Midbrain (tissue), 1 donor: Measurements from ENCODE around the gene PCGF2.
"Not testable (repeated sequence)": the region's sequence is repeated elsewhere in the genome, so short reads cannot be mapped to it uniquely, and the experiment has no call there.

ENCODE experiments used
- DNase-seq: peaks from one replicate; lab custom pipeline; 2025; lab: John Stamatoyannopoulos, UW

Gene PCGF2

DNA sequence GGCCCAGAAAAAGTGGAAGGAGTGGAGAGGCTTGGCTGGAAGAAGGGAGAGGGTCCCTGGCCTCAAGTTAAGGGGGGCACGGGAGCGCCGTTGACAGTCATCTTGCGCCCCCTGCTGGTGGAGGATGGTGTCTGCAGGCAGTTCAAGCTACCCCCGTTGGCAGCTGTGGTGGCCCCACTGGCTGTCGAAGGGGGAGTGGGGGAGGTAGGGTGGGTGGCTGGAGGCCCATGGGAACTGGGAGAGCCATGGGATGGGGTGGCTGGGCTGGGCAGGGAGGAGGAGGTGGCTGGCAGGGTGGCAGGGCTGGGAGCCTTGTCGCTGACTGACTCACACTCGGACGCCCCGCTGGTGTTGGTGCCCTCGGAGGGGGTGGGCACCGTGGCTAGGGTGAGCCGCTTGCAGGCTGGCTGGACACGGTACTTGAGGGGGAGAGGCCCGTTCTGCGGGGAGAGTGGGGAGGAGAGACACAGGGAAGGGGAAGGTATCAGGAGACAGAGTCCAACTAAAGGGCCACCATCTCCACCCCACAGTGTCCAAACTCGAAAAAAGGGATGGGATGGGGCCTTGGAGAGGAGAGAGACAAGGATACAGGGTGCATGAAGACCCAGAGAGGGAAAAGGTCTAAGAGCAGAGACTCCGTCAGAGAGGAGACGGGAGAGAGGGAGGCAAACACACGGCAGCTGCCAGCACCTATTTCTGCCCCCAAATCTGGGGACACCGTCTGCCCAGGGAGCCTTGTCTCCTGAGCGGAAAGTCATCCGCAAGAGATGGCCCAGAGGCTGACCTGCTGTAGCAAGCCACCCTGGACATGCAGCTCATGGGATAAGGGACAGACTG, 12.8 kb downstream of the PCGF2 start:
- DNase-seq, result peak; percentile 54

DNA sequence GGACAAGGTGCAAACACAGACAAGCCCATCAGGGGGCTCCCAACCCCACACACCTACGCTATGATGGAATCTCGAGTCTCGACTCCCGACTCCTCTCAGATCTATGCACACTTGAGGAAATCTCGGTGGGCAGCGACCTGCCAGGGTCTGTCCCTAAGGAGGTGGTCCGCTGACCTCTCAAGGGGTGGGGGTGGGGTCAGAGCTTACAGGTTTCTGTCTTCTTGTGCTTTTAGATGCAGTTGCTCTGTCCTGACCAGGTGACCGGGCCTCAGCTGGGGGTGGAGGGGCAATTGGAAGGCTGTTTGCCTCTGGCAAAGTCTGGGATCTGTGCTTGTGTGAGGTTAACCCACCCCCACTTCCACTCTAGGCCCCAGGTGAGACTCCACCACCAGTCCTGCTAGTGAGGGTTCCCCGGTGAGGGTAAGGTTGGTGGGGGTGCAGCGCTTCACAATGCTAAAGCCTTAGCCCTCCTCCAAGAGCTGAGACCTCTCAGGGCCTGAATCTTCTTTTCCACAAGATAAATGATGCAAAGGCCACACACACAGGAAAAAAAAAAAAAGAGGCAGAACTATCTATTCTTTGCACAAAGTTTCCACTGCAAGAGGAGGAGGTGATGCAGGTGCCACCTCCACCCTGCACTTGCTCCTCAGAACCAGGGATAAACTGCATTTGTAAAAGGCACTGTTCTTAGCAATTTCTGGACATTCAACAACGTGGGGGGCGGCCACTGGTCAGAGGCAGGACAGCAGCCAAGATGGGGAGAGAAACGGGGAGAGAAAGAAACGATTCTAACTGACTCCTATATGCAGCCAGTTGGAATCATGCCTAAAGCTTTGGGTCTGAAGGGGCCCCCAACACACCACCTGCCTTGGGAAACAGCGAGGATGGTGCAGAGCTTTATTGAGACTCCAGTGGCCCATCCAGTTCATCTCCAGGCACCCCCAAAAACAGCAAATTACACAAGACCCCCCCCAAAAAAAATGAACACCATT, 13.9 kb downstream of the PCGF2 start:
- no peak for DNase-seq

DNA sequence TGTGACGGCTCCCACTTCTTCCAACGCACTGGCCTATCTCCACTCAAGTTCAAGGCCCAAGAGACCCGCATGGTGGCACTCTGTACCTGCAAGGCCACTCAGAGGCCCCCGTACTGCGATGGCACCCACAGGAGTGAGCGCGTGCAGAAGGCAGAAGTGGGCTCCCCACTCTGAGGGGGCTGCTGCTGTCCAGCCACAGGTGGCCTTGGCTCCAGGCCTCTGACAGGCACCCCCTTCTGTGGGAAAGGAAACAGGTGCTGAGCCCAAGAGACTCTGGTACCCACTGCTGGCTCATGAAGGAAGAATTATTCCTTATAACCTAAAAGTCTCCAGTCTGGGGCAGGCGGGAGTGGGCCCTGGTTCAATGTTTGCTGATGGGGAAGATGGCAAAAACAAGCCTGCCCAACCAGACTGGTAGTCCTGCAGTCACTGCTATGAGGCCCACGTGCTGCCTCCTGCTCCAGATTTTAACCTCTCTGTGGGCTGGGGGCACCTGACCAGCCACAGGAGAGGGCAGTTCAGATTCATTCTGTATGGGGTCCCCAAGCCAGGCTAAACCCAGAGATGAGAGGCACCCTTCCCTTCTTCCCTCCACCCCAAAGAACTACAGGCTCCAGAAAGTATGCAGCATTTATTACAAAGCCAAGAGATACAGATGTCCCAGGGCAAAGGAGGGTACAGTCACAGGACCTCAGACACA, 14.7 kb downstream of the PCGF2 start:
- DNase-seq, result no peak

DNA sequence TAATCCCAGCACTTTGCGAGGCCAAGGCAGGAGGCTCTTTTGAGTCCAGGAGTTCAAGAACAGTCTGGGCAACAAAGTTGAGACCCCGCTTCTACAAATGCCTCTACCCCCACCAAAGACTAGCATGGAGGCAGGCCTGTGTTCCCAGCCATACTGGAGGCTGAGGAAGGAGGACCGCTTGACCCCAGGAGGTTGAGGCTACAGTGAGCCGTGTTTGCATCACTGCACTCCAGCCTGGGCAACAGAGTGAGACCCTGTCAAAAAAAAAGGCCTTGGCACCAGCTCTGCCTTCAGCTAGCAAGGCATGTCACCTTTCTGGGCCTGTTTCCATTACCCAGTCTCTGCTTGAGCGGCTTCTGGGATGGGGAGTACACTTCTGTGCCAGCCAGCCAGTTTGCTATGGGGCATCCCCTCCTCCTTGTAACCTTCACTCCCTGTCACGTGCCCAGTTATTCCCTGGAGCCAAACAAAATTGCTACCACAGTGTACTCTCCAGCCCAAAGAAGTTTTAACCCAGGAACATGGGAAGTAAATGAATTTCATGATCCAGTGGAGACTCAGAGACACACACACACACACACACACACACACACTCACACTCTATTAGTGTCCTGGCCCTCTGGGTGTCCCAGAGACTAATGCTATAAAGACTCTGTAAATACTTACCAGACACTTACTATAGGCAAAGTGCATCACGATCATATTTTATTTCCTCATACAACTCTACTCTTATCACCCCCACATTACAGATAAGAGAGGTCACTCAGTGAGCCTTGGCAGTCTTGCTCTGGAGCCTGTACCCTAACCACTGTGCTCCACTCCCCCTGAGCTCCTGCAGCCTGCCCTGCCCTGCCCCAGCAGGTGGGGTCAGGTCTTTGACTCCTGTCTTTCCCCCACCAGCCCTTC, 15.5 kb downstream of the PCGF2 start:
- DNase-seq, result no peak

DNA sequence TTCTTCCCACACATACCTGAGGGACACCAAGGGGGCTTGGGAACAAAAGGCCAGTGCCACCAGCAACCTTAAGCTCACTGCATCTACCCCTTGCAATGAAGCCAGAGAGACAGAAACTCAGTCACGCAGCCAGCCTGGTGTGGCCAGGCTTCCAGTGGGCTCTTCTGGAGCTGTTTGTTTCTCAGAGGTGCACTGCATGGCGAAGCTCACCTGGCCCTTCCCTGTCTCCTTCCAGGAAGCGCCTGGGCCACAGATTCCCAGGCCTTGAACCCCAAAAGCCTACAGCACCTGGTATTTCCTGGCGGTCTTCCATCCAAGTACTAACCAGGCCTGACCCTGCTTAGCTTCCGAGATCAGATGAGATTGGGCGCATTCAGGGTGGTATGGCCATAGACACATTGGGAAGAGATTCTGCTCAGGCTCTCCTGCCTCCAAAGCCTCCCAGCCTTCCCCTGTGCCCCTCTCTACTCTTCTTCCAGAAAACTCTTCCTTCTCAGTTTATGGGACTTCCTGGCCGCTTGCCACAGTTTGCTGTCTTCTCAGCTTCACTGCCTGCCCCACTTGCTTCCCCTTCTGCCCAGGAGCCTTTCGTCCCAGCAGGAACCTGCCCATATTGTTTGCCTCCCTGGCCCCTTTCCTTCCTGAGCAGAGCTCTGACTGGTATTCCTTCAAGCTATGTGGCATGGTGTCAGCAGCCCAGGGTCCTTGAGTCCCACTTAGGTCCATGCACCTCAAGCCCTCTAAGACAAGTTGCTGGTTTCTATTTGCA, 16.4 kb downstream of the PCGF2 start:
- no peak for DNase-seq

DNA sequence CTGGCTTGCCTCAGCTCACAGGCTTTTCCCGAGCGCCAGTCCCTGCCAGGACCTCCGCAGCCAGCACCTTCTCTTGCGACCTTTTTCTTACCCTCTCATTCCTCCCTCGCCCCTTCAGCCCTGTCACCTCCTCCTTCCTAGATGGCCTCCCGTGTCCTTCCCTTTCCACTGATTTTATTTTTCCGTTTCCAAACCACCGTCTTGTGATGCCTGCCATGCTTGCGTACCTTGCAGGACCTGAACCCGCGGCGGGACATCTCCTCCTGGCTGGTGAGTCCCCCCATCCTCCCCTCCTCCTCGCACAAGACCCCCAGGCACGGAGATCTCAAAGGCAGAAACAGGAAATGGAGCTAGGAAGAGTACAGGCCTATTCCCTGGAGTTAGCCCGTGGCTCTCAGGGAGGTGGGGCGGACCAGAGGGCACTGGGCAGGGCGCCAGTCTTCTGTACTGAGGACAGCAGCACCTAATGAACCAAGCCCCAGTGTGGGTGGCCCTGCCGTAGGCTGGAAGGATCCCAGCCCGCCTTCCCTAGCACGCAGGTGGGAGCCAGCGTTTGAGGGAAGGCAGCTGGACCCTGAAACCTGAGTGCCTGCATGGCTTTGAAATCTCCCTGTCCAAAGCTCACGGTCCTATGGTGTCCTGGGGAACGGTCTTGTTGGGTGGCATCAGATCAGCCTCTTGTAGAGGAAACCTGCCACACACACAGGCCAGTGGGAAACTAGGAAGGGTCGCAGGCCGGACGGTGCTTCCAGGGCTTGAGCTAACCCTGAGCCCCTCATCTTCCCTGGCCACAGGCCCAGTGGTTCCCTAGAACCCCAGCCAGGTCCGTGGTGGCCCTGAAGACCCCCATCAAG, 17.4 kb downstream of the PCGF2 start:
- DNase-seq, result no peak

DNA sequence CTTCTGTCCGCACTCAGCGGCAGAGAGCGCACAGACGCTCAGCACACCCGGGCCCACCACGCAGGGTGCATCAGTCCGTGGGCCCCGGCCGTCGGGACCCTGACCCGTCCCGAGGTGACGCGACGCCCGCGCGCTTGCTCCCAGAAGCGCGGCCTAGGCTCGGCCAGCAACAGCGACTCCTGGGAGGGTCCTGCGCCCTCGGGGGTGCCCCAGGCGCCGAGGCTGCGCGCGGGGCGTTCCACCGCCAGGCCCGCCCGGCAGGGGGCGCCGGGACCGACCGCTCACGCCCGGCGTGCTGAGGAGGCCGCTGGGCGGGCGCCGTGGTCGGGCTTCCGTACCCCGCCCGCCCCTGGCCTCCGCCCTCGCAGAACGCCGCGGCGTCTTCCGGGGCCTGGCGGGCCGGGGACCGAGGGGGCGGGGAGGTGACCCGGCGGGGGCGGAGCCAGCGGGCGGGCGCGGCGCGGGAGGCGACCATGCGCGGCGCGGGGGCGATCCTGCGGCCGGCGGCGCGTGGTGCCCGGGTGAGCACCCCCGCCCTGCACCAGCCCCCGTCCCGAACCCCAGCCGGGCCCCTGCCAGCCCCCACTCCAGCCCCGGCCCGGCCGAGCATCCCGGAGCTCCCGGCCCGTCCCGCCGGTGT, 18.1 kb downstream of the PCGF2 start, which contains the start of gene CISD3:
Gene CISD3 (plus strand): TSS at position 456 of the 640 bp plus-strand sequence. CDS start 18 bp downstream, at position 474.
- DNase-seq, result peak; percentile 82

DNA sequence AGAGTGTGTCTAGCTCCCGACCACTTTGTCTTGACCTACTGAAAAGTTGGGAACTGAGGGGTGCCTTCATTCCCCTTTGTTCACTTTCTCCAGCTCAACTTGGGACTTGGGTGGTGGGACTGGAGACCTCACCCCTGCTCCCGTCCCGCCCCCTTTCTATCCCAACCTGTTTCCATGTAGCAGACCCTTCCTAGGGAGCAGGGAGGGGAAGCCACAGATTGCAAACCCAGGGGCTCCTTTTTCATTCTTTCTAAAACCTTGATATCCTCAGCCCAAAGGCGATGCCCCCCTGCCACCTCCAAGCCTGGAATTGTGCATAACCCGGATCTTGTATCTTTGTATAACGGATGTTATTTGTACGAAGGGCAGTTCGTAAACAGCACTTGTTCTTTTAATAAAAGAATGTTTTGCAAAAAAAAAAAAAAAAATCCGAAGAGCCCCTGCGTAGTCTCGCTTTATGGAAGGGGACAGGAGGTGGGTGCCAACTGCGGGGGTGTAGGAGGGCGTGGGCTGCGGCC, 18.7 kb downstream of the PCGF2 start:
- no peak for DNase-seq

DNA sequence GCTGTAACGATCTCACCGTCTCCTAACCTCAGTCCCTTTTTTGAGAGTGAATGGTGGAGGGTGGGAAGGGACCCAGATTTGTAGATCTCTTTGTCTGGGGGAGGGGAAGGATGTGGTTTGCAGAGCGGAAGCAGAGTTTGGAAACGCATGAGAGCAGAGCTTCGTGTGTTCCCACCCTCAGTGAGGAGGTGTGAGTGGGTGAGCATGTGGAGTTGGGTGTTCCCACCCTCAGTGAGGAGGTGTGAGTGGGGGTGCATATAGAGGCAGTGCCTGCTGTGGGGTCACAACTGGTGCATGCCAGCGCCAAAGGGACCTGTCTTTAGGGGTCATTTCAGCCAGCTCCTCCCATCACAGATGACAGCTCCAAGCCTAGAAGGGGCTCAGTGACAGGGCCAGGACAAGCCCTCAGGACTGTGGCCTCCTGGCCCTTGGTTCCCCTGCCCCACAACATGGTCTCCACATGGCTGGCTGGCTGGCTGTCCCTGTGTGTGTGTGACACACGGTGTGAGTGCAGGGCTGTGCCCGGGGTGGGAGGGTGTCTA, 19.8 kb downstream of the PCGF2 start:
- DNase-seq, result no peak

DNA sequence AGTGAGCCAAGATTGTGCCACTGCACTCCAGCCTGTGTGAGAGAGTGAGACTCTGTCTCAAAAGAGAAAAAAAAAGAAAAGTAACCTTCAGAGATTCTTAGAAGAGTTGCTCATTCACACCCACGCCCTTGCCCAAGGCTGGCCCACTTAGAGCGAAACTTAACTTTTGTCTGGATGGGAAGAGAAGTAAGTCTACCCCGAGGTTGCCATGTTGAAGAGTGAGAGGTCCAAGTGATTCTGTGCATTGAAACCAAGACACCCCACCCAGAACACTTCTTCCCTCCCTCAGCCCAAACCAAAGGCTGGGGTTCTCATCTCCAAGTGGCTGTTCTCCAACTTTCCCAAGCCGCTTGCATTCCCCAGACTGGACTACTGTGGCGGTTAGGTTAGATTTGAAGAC, 20.4 kb downstream of the PCGF2 start:
- DNase-seq, result no peak

DNA sequence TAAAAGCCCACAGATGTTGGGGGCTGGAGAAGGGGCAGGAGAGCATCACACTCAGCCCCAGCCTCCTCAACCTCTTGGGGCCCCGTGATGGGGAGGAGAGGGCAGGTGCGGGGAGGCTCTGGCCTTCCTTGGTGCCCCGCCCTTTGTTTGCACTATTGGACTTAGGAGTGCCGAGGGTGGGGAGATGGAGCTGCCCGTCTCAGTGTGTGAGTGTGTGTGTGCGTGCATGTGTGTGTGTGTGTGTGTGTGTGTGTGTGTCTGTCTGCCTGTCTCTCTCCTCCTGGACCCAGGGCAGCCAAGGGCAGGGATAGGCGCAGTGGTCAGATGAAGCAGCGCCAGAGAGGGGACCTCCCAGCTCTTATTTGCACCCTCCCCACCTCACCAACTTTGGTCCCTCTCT, 22.0 kb downstream of the PCGF2 start:
- DNase-seq, result not testable (repeated sequence)

DNA sequence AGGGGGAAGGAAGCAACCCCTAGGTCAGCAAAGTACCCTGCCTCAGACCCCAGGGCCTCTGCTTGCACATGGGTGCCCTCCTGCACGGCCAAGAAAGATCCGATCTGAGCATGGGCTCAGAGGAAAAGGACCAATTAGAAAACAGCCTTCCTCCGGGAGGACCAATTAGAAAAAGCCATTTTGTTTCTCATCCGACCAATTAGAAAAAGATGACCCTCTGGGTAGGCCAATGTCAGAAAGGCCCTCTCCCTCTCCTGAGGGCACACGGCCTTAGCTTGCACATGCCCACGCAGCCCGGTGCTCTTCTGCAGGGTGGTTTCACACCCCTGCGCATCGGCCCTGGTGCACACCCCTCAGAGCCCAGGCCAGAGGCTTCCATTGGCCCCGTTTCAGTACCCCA, 23.1 kb downstream of the PCGF2 start:
- DNase-seq, result peak; percentile 68

DNA sequence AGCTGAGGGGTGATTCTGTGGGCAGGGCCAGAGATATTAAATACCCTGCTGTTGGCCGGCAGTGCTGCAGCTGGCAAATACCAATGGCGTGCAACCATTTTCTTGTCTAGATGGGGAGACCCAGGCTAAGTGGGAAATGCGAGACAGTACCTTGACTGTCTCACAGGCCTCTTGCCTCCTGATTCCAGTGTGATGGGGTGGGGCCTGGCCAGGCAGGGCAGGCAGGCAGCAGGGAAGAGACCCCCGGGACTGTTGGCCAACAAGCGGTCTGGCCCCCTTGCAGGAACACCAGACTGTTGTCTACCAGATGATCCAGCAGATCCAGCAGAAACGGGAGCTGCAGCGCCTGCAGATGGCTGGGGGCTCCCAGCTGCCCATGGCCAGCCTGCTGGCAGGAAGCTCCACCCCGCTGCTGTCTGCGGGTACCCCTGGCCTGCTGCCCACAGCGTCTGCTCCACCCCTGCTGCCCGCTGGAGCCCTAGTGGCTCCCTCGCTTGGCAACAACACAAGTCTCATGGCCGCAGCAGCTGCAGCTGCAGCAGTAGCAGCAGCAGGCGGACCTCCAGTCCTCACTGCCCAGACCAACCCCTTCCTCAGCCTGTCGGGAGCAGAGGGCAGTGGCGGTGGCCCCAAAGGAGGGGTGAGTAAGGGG, 23.7 kb downstream of the PCGF2 start:
- peak; percentile 88 for DNase-seq

DNA sequence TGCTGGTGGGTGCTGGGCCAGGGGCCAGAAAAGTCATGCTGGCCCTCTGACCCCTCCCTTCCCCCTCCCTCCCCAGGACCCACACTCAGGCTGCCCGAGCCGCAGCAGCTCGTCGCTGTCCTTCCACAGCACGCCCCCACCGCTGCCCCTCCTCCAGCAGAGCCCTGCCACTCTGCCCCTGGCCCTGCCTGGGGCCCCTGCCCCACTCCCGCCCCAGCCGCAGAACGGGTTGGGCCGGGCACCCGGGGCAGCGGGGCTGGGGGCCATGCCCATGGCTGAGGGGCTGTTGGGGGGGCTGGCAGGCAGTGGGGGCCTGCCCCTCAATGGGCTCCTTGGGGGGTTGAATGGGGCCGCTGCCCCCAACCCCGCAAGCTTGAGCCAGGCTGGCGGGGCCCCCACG, 26.3 kb downstream of the PCGF2 start:
- no peak for DNase-seq

DNA sequence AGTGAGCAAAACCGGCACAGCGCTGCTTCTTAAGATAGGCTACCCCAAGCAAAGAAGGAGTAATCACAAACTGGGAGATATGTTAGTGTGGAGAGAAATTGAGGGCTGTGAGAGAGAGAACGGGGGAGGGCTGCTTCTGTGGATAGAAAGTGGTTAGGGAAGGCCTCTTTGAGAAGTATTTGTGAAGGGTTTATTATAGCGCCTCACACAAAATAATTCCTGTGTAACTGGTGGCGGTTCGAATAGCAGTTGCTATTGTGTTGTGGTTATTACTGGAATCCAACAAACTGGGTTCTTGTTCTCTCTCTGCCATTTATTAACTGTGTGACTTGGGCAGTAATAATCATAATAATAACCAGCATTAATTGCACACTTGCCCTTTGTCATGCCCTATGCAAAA, 27.2 kb downstream of the PCGF2 start:
- no peak for DNase-seq

DNA sequence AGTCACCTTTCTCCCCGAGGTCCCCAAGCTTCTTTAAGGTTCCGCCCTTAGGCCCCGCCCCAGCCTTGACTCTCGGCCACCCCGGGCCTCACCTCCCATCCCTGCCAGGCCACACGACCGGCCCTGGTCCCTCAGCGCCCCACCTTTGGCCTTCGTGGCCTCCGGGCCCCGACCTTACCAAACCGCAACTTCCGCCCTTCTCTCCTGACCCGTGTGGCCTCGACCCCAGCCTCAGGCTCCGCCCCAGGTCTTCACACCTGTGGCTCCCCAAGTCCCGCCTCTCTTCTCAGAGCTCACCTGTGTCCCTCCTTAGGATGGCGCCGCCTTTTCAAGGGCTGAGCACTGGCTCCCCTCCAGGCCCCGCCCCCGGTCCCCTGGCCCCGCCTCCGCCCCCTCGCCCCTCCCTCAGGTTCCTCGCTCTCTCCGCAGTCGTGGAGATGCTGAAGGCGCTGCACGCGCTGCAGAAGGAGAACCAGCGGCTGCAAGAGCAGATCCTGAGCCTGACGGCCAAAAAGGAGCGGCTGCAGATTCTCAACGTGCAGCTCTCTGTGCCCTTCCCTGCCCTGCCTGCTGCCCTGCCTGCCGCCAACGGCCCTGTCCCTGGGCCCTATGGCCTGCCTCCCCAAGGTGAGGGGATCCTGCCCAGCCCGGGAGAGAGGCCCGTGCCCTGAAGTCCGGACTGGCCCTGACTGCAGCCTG, 28.0 kb downstream of the PCGF2 start:
- DNase-seq, result no peak

DNA sequence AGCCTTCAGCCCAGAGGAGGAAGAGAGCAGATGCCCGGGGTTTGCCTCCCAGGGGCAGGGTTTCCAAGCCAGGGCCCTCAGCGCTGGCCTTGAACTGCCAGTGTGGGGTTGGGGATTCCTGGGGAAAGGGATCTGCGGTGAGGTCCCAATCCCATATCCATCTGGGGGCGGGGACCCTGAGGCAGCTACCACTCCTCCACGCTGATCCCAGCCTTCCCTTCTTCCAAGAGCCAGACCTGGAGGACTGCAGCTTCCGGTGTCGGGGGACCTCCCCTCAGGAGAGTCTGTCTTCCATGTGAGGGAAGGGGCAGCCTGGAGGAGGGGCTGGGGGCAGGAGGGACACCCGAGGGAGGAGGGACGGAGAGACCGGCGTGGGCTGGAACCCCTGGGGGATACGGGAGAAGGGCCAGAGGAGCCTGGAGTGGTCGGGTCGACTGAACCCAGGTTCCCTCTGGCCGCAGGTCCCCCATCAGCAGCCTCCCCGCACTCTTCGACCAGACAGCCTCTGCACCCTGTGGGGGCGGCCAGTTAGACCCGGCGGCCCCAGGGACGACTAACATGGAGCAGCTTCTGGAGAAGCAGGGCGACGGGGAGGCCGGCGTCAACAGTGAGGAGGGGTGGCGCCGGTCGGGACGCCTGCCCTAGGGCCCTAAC, 28.7 kb downstream of the PCGF2 start:
- DNase-seq, result no peak
